Stimulated activated CD8-positive, alpha-beta memory T cell treated with anti-CD3 and anti-CD28 coated beads, Interleukin-7, amount 100 ng/mL, for 48 hours (primary cell): ENCODE results near the gene TLR2.

Experiments
- DNase-seq, 2 donors: peaks; one replicate each; pipeline ENCODE4 v3.0.0-alpha.2; 2020; ENCODE audit warnings: low read depth in 1 of 2; ENCODE audit errors: extremely low read depth in 1 of 2

TLR2 gene

GRCh38 chr4:153684182-153684970 is at the start of gene TLR2:
Gene TLR2 (plus strand): TSS chr4:153684280. CDS start chr4:153702908, 18,628 bp downstream.
- peak; percentile 24 to 29 for DNase-seq

DNA sequence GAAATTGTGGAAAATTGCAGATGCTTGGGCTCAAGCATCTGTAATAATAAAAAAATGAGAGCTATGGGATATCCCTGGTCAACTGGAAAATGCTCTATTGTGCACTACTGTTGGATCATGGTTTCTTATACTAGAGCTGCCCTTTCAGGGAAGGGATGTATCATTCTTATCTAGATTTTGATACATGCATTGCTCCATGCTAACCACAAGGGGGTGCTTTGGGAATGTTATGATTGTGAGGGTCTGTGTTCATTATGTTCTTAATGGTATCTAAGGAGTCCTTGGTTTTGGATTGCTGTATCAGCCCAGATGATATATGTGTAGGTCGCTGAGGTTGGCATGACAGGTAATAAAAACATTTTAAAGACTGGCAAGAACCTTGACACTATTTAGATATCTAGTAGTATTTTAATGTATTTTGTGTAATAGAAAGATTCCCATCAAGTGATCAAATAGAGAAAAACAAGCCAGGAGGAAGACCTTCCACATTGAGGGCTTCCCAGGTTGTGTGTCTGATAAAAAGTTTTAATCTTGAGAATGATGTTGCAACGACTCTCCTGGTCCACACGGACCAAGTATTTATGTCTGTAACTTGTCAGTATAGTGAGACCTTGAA is 49.2 kb upstream of the TLR2 start:
- no peak for DNase-seq

GRCh38 chr4:153635846-153636245 is 48.2 kb upstream of the TLR2 start:
- DNase-seq, result no peak

DNA sequence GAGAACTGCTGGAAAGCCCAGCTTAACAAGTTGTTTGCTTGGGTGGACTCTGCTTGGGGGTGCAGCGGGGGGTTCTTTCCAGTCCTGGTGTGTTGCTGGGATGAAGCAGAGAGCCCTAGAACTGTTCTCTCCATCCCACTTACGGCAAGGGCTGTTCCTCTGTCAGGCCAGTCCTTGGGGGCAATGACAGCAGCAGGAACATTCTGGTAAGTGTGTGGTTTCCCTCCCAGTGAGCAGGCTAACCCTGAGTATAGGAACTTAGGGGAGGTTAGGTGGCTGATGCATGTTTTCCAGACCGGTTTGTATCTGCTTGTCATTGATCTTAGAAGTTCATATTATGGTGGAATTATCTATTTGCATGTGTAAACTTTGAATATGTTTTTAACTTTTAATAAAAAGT is 46.9 kb upstream of the TLR2 start:
- no peak for DNase-seq

GRCh38 chr4:153638011-153638410 is 46.1 kb upstream of the TLR2 start:
- no peak for DNase-seq

- no peak for DNase-seq
Measured at GRCh38 chr4:153638999-153639398, 45.1 kb upstream of the TLR2 start.

DNA sequence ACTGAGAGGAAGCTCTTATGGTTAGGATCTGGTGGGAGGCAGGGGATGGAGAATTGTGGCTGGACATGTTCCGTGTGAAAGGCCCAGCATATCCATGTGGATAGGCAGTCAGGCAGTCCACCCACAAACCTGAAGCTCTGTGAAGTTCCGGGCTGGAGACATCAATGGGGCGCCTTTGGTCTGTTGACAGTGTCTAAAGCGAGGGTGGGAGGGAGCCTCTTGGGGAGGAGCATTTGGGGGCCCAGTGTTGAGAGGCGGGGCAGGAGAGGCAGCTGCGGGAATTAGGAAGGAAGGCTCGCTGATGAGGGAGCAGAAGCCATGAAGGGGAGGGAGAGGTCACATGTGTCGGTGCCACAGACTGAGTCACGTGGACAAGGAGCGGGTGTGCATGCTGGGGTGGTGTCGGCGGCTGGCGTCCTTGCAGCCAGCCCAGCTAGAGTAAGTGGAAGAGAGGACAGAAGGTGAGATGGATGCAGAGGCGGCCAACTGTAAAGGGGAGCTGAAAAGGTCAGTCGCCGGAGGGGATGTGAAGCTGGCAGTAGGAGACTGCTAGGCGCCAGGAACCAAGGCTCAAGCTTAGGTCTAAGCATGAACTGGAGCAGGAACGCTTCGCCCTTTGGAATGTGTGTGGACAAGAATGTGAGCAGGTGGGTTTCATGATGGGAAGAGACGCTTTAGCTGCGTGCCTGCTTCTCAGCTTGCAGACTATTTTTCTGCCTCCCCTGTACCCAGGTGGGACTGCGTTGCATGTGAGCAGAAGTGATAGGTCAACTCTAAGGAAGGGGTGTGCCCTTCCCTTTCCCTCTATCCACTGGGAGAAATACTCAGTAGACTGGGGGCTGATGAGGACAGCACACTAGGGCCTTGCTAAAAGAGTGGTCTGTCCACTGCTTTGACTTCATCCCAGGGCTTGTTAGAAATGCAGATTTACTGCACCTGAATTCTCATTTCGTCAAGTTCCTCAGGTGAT is 44.0 kb upstream of the TLR2 start:
- DNase-seq, result no peak

- DNase-seq, result no peak
Measured at GRCh38 chr4:153641532-153641931, 42.5 kb upstream of the TLR2 start.

- no peak for DNase-seq
Measured at GRCh38 chr4:153643406-153644383, 40.4 kb upstream of the TLR2 start.

DNA sequence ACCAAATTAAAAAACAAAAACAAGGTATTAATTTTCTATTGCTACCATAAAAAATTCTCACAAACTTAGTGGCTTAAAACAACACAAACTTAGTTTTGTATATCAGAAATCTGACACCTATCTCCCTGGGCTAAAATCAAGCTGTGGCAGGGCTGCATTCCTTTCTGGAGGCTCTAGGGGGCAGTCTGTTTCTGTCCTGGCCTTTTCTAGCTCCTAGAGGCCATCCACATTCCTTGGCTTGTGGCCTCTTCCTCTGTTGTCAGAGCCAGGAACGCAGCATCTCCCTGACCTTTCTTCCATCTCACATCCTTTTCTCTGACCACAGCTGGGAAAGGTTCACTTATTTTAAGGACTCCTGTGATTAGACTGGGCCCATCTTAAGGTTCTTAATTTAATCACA is 38.9 kb upstream of the TLR2 start:
- no peak for DNase-seq

DNA sequence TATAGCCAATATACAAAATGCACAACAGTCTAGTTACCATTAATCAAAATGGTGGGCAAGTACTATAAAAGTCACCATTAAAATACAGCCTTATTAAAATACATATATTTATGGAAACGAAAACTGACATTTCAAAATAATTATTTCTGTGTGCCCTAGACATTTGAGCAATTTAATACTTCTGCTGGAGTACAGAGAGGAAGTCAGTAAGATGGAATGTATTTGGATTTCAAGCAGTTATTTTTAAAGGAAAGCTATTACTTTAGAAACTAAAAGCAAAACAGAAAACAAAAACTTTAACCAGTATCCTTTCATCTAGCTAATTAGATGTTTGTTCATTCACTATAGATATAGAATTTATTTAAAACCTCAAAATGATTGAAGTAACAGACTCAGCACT is 37.8 kb upstream of the TLR2 start:
- no peak for DNase-seq

DNA sequence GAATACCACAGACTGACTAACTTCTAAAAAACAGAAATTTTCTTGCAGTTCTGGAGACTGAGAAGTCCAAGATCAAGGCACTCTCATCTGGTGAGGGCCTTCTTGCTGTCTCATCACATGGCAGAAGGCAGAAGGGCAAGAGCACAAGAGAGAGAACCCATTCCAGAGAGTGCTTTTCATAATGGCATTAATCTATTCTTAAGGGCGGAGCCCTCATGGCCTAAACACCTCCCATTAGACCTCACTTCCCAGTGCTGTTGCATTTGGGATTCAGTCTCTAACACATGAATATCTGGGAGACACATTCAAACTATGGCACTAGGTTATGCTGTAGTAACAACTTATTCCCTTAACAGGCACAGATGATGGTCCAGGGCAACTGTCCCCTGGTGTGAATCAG is 37.1 kb upstream of the TLR2 start:
- no peak for DNase-seq

GRCh38 chr4:153647975-153648374 is 36.1 kb upstream of the TLR2 start:
- DNase-seq, result no peak

DNA sequence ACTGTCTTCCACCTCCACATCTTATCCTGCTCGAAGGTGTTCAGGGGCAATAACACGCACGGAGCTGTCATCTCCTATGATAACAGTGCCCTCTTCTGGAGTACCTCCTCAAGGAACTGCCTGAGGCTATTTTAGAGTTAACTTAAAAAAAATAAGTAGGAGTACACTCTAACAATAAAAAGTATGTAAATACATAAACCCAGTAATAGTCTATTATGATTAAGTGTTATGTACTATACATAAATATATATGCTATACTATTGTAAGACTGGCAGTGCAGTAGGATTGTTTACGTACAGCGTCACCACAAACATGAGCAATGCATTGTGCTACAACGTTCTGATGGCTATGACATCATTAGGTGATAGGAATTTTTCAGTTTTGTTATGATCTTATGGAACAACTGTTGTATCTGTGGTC is 34.5 kb upstream of the TLR2 start:
- no peak for DNase-seq

DNA sequence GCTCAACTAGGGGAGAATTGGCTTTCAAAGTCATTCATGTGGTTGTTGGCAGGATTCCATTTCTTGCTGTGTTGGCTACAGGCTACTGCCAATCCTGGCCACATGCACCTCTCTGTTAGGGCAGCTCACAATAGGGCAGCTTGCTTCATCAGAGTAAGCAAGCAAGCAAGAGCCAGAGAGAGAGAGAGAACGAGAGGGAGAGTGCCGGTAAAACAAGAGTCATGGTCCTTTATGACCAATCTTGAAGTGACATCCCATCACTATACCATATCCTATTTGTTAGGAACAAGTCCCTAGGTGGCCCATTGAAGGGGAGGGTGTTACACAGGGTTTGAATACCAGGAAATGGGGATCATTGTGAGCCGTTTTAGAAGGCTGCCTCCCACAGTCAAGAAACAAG is 33.0 kb upstream of the TLR2 start:
- no peak for DNase-seq

DNA sequence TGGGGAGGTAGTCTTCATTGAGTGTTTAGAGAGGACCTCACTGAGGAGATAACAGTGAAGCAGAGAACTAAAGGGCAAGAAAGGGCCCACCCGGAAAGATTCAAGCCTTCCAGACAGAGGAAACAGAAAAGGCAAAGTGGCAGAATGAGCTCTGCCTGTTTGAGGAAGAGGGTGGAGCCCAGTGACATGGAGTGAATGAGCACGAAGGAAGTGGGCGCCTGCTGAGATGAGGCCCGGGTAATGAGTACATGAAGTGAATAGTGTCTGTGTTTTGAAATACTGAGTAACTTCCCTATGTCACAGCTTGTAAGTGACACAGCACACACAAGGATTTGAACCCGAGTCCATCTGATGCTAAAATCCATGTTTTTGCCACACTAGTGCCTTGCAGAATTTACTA is 32.5 kb upstream of the TLR2 start:
- peak; percentile 8 to 42 for DNase-seq

- DNase-seq, result no peak
Measured at GRCh38 chr4:153652051-153652784, 31.9 kb upstream of the TLR2 start.

- DNase-seq, result no peak
Measured at GRCh38 chr4:153655002-153655541, 29.0 kb upstream of the TLR2 start.

DNA sequence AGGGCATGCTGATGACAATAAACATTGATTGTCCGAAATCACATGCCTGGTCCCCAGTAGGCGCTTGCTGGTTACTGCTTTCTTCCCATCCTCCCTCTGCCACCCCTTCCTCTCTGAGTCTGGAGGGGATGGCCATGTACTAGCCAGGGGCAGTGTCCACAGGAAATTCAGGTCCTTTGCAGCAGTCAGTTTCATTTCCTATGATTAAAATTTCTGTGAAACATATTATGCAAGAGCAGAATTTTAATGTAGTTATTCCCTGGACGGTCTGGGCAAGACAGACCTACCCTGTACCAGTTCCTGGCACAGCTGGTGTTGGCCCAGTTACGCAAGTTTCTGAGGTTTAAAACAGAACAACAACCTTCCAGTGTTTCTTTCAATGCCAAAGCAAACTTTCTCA is 28.2 kb upstream of the TLR2 start:
- DNase-seq, result no peak
